Peyer's patch (tissue), 4 donors: Measurements from ENCODE around the gene ETV6.

ENCODE experiments used
- POLR2A ChIP-seq, 2 donors: fragments of 450-650 bp; IDR thresholded peaks; one replicate each; pipeline ENCODE4 v1.5.1; 2017; ENCODE audit warnings: antibody characterized with exemption in 2 of 2, mild to moderate bottlenecking in 2 of 2, moderate library complexity in 2 of 2
- TF ChIP-seq, protein P1 (sequence below), 6 experiments: fragments of 450-650 bp in 4 of 6; fragments of 200-600 bp in 2 of 6; sonication (generic) in 1 of 6; IDR thresholded peaks; one replicate each; pipeline ENCODE4 v1.5.1; 2017 to 2019; ENCODE audit warnings: antibody characterized with exemption in 6 of 6, mild to moderate bottlenecking in 3 of 6, moderate library complexity in 1 of 6

DNA sequence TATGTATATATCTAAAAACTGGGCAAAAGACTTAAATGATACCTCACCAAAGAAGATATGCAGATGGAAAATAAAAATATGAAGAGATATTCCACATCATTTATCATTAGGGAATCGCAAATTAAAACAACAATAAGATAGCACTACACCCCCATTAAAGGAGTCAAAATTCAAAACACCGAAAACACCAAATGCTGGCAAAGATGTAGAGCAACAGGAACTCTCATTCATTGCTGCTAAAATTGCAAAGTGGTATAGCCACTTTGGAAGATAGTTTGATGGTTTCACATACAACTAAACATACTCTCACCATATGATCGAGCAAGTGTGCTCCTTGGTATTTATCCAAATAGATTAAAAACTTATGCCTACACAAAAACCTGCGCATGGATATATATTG, 289.7 kb downstream of the ETV6 start:
- TF ChIP-seq, protein P1, sequence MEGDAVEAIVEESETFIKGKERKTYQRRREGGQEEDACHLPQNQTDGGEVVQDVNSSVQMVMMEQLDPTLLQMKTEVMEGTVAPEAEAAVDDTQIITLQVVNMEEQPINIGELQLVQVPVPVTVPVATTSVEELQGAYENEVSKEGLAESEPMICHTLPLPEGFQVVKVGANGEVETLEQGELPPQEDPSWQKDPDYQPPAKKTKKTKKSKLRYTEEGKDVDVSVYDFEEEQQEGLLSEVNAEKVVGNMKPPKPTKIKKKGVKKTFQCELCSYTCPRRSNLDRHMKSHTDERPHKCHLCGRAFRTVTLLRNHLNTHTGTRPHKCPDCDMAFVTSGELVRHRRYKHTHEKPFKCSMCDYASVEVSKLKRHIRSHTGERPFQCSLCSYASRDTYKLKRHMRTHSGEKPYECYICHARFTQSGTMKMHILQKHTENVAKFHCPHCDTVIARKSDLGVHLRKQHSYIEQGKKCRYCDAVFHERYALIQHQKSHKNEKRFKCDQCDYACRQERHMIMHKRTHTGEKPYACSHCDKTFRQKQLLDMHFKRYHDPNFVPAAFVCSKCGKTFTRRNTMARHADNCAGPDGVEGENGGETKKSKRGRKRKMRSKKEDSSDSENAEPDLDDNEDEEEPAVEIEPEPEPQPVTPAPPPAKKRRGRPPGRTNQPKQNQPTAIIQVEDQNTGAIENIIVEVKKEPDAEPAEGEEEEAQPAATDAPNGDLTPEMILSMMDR (IDR thresholded peaks at IDR 0.05) = no peak
- no peak for TF ChIP-seq POLR2A (IDR thresholded peaks at IDR 0.05)
